22Rv1 (cell line): ENCODE data around the gene TAX1BP1.

Source experiments
- CTCF ChIP-seq: fragments of 450-650 bp; IDR thresholded peaks from 2 replicates; pipeline ENCODE4 v1.5.1; 2017; ENCODE audit warnings: mild to moderate bottlenecking
- ZFX ChIP-seq: fragments of 450-650 bp; IDR thresholded peaks from 2 replicates; pipeline ENCODE4 v1.6.1; 2017; ENCODE audit warnings: antibody characterized with exemption, borderline replicate concordance

DNA sequence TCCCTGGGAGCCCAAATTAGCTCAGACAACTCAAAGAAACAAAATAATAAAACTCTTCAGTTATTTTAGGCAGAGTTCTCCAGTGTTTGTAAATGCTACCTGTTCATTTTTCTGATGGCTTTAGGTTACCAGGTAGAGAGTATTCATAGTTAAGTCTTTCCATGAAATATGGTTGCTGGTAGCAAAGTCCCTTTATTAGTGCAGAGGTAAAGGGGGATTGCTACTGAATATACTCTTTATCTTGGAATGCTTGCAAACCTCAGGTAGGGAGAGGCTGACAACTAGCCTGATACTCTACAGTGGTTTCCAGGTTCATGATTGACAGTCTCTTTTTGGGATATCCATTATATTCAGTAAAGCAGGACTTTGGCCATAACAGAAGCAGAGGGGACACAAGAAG, 6.5 kb downstream of the TAX1BP1 start:
- TF ChIP-seq CTCF (no peak), ZFX (no peak)
